ENCODE results near the gene ABHD5.
A peak's percentile ranks its signal among the peaks of the same experiment; 100 is the strongest.

Gene ABHD5

GRCh38 chr3:43699864-43700263 lies 9.1 kb downstream of the ABHD5 start:
- Histone ChIP-seq H3K9me3 (replicated peaks; ENCODE audit: insufficient read depth, low read length) (no peaks in the 10 kb centered on the region), H3K4me3 (ENCODE audit: low read length) (no peak overlapping the region), H3K4me1 (ENCODE audit: low read length) (peaks cover 8% of the 10 kb centered on the region; the same call in 1 of the 2 replicates), H3K9me2 (replicated peaks; ENCODE audit: insufficient read depth, low read length) (no peaks in the 10 kb centered on the region), H3K27me3 (replicated peaks; ENCODE audit: insufficient read depth, low read length) (no peaks in the 10 kb centered on the region), H3K36me3 (replicated peaks; ENCODE audit: insufficient read depth, low read length) (0 out of 2 replicates have a peak, but pooled peaks cover 4% of the 10 kb centered on the region), H3K9ac (ENCODE audit: low read length) (no peak overlapping the region), H3K4me2 (ENCODE audit: low read depth, low read length) (no peak overlapping the region), H4K20me1 (ENCODE audit: insufficient read depth, low read length) (no peaks in the 10 kb centered on the region), H3F3A (ENCODE audit: insufficient read depth, low read length) (no peaks in the 10 kb centered on the region), H3K27ac (ENCODE audit: low read length) (no peak overlapping the region), H3K79me2 (ENCODE audit: low read length) (peaks cover 41% of the 10 kb centered on the region), H2AFZ (ENCODE audit: low read length) (no peak overlapping the region)
- no peak for TF ChIP-seq EZH2phosphoT487 (IDR thresholded peaks at IDR 0.05; ENCODE audit: low read length)
- TF ChIP-seq CTCF (IDR thresholded peaks at IDR 0.05; ENCODE audit: low read length): peak; percentile 45
- TF ChIP-seq EZH2 (optimal IDR thresholded peaks at IDR 0.05; ENCODE audit: low read depth, low read length): no peak
- DNase-seq: peak; percentile 56

- no peak overlapping the region for H2AFZ ChIP-seq (ENCODE audit: low read length)
- 0 out of 2 replicates have a peak, but pooled peaks cover 4% of the 10 kb centered on the region for H3K36me3 ChIP-seq (replicated peaks; ENCODE audit: insufficient read depth, low read length)
- H3K27ac ChIP-seq (ENCODE audit: low read length): no peak overlapping the region
- H3K9me3 ChIP-seq (replicated peaks; ENCODE audit: insufficient read depth, low read length): no peaks in the 10 kb centered on the region
- no peaks in the 10 kb centered on the region for H3K9me2 ChIP-seq (replicated peaks; ENCODE audit: insufficient read depth, low read length)
- H3K4me2 ChIP-seq (ENCODE audit: low read depth, low read length): no peak overlapping the region
- no peaks in the 10 kb centered on the region for H3F3A ChIP-seq (ENCODE audit: insufficient read depth, low read length)
- H3K9ac ChIP-seq (ENCODE audit: low read length): no peak overlapping the region
- DNase-seq: no peak
- TF ChIP-seq CTCF (IDR thresholded peaks at IDR 0.05; ENCODE audit: low read length) (no peak), EZH2 (optimal IDR thresholded peaks at IDR 0.05; ENCODE audit: low read depth, low read length) (no peak), EZH2phosphoT487 (IDR thresholded peaks at IDR 0.05; ENCODE audit: low read length) (no peak)
- no peaks in the 10 kb centered on the region for H3K79me2 ChIP-seq (ENCODE audit: low read length)
- H3K4me3 ChIP-seq (ENCODE audit: low read length): no peak overlapping the region
- 0 out of 2 replicates have a peak, but pooled peaks cover 2% of the 10 kb centered on the region for H3K4me1 ChIP-seq (ENCODE audit: low read length)
- no peaks in the 10 kb centered on the region for H4K20me1 ChIP-seq (ENCODE audit: insufficient read depth, low read length)
- H3K27me3 ChIP-seq (replicated peaks; ENCODE audit: insufficient read depth, low read length): no peaks in the 10 kb centered on the region
These were observed 14.0 kb downstream of the ABHD5 start for GRCh38 chr3:43704697-43705096.

- H3K9me2 ChIP-seq (replicated peaks; ENCODE audit: insufficient read depth, low read length): no peaks in the 10 kb centered on the region
- H3K79me2 ChIP-seq (ENCODE audit: low read length): no peaks in the 10 kb centered on the region
- no peaks in the 10 kb centered on the region for H3K9me3 ChIP-seq (replicated peaks; ENCODE audit: insufficient read depth, low read length)
- no peaks in the 10 kb centered on the region for H3F3A ChIP-seq (ENCODE audit: insufficient read depth, low read length)
- H3K4me2 ChIP-seq (ENCODE audit: low read depth, low read length): no peak overlapping the region
- TF ChIP-seq EZH2phosphoT487 (IDR thresholded peaks at IDR 0.05; ENCODE audit: low read length) (no peak), EZH2 (optimal IDR thresholded peaks at IDR 0.05; ENCODE audit: low read depth, low read length) (no peak), CTCF (IDR thresholded peaks at IDR 0.05; ENCODE audit: low read length) (no peak)
- no peak for DNase-seq
- H3K9ac ChIP-seq (ENCODE audit: low read length): no peak overlapping the region
- H3K27ac ChIP-seq (ENCODE audit: low read length): no peak overlapping the region
- no peak overlapping the region for H3K4me3 ChIP-seq (ENCODE audit: low read length)
- no peak overlapping the region for H2AFZ ChIP-seq (ENCODE audit: low read length)
- H3K4me1 ChIP-seq (ENCODE audit: low read length): no peaks in the 10 kb centered on the region
- H4K20me1 ChIP-seq (ENCODE audit: insufficient read depth, low read length): no peaks in the 10 kb centered on the region
- peaks cover 2% of the 10 kb centered on the region; the same call in 1 of the 2 replicates for H3K36me3 ChIP-seq (replicated peaks; ENCODE audit: insufficient read depth, low read length)
- H3K27me3 ChIP-seq (replicated peaks; ENCODE audit: insufficient read depth, low read length): no peaks in the 10 kb centered on the region
These were observed 15.6 kb downstream of the ABHD5 start for GRCh38 chr3:43706342-43706741.

Data from MM.1S (cell line).